Right lobe of liver (tissue), 4 donors: ENCODE results near the gene AP1M2.

ENCODE experiments used
- POLR2A ChIP-seq: fragments of 450-650 bp; IDR thresholded peaks from one replicate; pipeline ENCODE4 v1.6.1; 2017; ENCODE audit warnings: antibody characterized with exemption, mild to moderate bottlenecking
- TF ChIP-seq, protein P1 (sequence below), 4 donors: fragments of 200-600 bp in 3 of 4; fragments of 450-650 bp in 1 of 4; IDR thresholded peaks; one replicate each; pipeline versions ENCODE4 v1.5.1 to v1.8.0; 2016 to 2022; ENCODE audit warnings: antibody characterized with exemption in 4 of 4, mild to moderate bottlenecking in 2 of 4
- donor health status: DM: no; HTN: no; CAD: no.
- donor health status: DM: no; HTN: no; CAD: no.
- donor health status: DM: no; HTN: yes; CAD: no.

DNA sequence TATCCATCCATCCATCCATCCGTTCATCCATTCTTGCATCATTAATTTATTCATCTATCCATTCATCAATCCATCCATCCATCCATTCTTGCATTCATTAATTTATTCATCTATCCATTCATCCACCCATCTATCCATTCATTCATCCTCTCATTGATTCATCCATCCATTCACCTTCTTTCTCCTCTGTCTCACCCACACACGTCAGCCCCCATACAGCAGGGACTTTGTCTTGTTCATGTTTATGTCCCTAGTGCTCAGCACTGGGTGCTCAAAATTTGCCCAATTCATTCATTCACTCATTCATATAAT is 683 bp upstream of the AP1M2 start:
- TF ChIP-seq, protein P1, sequence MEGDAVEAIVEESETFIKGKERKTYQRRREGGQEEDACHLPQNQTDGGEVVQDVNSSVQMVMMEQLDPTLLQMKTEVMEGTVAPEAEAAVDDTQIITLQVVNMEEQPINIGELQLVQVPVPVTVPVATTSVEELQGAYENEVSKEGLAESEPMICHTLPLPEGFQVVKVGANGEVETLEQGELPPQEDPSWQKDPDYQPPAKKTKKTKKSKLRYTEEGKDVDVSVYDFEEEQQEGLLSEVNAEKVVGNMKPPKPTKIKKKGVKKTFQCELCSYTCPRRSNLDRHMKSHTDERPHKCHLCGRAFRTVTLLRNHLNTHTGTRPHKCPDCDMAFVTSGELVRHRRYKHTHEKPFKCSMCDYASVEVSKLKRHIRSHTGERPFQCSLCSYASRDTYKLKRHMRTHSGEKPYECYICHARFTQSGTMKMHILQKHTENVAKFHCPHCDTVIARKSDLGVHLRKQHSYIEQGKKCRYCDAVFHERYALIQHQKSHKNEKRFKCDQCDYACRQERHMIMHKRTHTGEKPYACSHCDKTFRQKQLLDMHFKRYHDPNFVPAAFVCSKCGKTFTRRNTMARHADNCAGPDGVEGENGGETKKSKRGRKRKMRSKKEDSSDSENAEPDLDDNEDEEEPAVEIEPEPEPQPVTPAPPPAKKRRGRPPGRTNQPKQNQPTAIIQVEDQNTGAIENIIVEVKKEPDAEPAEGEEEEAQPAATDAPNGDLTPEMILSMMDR (IDR thresholded peaks at IDR 0.05): no peak
- no peak for TF ChIP-seq POLR2A
